ENCODE data around the gene CUL7.

DNA sequence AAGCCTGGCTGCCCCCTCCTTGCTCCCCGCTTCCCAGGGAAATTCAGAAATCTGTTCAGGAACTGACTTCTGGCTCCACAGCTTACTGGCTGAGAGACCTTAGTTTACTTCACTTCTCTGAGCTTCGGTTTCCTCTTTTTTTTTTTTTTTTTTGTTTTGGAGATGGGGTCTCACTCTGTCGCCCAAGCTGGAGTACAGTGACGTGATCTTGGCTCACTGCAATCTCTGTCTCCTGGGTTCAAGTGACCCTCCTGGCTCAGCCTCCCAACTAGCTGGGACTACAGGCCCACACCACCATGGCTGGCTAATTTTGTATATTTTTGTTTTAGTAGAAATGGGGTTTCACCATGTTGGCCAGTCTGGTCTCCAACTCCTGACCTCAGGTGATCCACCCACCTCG lies 37.4 kb upstream of the CUL7 start:
- TF ChIP-seq, protein P1, sequence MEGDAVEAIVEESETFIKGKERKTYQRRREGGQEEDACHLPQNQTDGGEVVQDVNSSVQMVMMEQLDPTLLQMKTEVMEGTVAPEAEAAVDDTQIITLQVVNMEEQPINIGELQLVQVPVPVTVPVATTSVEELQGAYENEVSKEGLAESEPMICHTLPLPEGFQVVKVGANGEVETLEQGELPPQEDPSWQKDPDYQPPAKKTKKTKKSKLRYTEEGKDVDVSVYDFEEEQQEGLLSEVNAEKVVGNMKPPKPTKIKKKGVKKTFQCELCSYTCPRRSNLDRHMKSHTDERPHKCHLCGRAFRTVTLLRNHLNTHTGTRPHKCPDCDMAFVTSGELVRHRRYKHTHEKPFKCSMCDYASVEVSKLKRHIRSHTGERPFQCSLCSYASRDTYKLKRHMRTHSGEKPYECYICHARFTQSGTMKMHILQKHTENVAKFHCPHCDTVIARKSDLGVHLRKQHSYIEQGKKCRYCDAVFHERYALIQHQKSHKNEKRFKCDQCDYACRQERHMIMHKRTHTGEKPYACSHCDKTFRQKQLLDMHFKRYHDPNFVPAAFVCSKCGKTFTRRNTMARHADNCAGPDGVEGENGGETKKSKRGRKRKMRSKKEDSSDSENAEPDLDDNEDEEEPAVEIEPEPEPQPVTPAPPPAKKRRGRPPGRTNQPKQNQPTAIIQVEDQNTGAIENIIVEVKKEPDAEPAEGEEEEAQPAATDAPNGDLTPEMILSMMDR (optimal IDR thresholded peaks at IDR 0.05 in 1 of 3, IDR thresholded peaks at IDR 0.05 in 1 of 3, conservative IDR thresholded peaks at IDR 0.05 in 1 of 3; ENCODE audit: extremely low read depth in 1 of 3, insufficient read depth in 2 of 3, low read length in 3 of 3), result no peak
- TF ChIP-seq EZH2 (IDR thresholded peaks at IDR 0.05; ENCODE audit: low read length), result no peak

All from keratinocyte (primary cell).